CD4-positive, alpha-beta T cell treated with Interferon alpha-2 for 1 hour (primary cell): ENCODE results near the gene PLSCR3.

Experiments used
- DNase-seq, 2 donors: peaks; one replicate each; pipeline ENCODE4 v3.0.0-alpha.2; 2020 to 2022

Gene PLSCR3

DNA sequence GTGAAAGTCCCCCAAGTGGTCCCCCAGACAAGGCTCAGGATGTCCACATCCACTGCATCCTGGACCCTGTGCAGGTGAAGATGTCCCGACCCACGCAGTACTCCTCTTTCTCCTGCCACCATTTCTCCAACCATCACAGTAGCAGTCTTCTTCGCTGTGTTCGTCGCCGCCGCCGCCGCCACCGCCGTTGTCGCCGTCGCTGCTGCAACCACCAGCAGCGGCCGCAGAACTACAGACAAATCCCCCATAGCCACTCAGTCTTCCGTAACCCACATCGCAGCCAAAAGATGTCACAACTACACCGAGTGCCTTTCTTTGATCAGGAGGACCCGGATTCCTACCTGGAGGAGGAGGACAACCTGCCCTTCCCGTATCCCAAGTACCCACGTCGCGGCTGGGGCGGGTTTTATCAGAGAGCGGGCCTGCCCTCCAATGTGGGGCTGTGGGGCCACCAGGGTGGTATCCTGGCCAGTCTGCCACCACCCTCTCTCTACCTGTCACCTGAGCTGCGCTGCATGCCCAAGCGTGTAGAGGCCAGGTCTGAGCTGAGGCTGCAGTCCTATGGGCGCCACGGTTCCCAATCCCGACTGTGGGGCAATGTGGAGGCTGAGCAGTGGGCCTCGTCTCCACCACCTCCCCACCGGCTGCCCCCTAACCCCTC, 32.0 kb upstream of the PLSCR3 start:
- DNase-seq: no peak

DNA sequence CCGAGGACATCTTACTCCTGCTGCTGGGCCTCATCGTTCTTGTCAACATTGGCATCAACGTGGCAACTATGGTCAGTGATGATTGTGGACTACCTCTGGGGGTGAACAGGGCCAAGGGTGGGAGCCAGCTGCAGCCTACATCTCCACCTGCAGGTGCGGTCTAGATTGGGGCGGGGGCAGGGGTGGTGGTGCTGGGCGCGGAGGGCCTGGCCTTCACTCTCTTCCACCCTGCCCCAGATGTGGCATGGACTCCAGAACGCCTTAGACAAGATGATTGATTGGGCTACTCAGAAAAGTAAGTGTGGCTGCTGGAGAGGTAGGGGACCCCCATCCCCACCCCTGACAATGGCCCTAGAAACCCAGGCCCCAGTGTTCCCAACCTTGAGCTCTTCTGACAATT, 31.4 kb upstream of the PLSCR3 start:
- no peak for DNase-seq

DNA sequence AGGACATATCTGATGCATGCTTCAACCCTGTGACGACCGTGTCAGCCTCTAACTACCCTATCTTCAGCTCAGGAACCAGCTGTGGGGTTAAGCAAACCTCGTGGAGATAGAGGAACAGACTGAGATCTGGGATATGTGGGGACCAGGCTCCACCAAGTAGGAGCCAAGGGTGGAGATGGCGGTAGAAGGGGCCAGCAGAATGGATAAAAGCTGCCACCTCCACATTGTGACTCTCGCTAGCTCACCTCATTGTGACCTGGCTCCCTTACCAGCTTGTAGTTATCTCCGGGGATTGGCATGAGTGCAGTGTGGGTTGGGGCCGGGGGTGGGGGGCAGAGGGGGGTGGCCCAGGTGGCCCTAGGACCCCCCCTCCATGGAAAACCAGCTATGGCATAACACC, 31.0 kb upstream of the PLSCR3 start, which contains the start of gene SPEM2:
SPEM2 (plus strand) TSS at position 301 of the 400 bp plus-strand sequence; CDS start at position 374, 73 bp downstream.
- DNase-seq: no peak

DNA sequence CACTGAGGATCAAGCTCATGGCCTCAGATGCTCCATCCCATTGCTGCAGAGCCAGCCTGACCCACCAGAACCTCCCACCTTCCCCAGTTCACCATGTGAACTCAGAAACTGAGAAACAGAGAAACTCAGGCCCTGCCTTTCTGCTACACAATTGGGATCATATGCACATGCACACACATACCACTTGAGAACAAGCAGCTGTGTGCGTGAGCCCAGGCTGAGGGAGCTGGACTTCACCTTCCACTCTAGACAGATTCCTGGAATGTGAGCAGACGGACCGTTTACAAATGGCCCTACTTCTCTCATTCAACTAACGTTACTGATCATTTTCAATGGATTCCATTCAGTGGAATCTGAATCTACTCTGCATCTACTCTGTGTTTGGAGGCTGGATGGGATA, 29.4 kb upstream of the PLSCR3 start:
- DNase-seq: no peak

DNA sequence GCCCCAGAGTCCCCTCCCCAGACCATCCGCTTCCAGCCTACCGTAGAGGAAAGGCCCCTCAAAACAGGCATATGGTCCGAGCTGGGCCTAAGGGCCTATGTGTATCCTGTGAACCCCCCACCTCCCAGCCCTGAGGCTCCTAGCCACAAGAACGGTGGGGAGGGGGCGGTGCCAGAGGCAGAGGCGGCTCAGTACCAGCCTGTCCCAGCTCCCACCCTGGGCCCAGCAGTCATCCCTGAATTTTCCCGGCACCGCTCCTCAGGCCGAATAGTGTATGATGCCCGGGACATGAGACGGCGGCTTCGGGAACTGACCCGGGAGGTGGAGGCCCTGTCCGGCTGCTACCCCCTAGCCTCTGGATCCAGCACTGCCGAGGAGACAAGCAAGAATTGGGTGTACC, 26.9 kb upstream of the PLSCR3 start:
- no peak for DNase-seq

DNA sequence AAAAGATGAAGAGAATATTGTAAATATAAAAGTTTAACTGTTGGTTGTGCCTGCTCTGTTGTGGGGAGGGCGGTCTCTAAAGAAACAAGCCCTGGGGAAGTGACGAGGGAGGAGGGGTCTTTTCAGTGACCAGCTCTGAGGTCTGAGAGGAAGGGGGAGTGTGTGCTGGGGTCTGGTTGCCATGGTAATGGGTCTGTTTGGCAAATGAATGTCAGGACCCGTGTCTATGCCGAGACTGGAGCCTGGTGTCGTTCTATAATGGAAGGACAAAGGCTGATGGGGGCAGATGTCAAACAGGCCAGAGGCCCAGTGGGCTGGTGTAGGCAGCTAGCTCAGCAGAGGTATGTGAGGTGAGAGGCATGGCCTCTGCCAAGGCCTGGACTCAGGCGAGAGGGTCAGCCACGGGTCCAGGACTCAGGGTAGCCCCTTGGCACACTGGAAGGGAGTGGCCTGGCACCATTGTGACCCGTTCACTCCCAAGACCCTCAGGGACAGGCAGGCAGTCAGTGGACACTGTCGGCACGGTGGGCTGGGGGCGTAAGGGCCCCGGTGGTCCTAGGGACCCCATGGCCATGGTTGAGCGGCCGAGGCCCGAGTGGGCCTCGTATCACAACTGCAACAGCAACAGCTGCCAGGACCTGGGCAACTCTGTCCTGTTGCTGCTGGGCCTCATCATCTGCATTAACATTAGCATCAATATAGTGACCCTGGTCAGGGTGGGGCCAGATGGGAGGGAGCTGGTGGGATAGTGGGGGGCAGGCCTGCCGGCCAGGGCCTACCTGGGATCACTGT, 25.7 kb upstream of the PLSCR3 start, which contains the start of gene SPEM1:
SPEM1 (plus strand) TSS at position 506 of the 792 bp plus-strand sequence; CDS start at position 567, 61 bp downstream.
- DNase-seq: no peak

DNA sequence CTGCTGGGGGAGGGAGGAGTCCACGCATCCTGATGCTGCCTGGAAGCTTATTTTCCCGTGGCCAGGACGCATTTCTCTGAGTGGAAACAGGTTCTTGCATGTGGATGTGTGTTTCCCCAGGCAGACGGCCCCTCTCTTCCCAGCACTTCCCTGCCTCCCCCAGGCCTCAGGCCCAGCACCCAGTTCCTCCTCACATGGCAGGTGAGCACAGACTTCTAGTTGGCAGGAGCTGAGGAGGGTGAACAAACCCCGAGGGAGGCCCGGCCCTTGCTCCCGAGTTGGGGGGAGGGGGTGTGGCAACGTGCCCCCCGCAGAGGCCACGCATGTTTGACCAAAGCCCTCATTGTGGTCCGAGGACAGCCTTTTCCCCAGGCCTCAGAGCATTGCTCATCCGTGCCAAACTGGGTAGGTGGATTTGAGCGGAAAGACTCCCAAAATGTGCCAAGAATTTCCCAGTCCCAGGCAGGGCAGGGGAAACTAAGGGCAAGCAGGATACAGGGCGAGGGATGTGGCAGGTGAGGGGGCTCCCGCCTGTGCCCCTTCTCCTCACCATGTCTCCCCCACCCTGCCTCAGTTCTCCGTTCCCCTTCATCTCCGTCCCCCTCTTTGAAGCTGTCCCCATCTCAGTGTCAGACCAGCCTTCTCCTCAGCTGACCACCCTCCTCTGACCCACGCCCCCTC, 24.3 kb upstream of the PLSCR3 start:
- DNase-seq: no peak

DNA sequence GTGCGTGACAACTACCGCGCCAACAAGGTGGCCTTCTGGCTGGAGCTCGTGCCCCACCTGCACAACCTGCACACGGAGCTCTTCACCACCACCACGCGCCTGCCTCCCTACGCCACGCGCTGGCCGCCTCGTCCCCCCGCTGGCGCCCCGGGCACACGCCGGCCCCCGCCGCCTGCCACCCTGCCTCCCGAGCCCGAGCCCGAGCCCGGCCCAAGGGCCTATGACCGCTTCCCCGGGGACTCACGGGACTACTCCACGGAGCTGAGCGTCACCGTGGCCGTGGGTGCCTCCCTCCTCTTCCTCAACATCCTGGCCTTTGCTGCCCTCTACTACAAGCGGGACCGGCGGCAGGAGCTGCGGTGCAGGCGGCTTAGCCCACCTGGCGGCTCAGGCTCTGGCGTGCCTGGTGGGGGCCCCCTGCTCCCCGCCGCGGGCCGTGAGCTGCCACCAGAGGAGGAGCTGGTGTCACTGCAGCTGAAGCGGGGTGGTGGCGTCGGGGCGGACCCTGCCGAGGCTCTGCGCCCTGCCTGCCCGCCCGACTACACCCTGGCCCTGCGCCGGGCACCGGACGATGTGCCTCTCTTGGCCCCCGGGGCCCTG, 22.8 kb upstream of the PLSCR3 start:
- no peak for DNase-seq

DNA sequence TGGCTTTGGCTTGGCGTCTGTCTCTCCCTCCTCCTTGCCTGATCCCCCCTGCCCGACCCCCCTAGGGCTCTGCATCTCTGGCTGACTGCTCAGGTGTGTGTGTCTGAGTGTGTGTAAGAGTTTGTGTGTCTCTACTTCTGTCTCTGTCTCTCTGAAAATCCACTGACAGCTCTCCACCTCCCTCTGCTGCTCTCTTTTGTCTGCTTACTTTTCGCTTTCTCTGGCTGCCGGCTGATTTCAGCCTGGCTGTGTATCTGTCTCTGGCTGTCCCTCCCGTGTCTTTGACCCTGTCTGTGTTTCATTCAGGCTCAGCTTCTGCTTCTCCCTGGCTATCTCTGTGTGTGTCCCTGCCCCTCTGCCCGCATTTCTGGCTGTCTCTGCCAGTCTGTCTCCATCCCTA, 22.0 kb upstream of the PLSCR3 start:
- no peak for DNase-seq

DNA sequence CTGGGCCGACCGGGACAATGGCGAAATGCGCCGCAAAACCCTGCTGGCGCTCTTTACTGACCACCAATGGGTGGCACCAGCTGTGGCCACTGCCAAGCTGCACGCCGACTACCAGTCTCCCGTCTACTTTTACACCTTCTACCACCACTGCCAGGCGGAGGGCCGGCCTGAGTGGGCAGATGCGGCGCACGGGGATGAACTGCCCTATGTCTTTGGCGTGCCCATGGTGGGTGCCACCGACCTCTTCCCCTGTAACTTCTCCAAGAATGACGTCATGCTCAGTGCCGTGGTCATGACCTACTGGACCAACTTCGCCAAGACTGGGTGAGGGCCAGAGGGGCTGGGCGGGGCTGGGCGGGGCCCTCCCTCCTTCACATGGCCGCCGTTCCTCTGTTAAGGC, 21.5 kb upstream of the PLSCR3 start:
- no peak for DNase-seq

DNA sequence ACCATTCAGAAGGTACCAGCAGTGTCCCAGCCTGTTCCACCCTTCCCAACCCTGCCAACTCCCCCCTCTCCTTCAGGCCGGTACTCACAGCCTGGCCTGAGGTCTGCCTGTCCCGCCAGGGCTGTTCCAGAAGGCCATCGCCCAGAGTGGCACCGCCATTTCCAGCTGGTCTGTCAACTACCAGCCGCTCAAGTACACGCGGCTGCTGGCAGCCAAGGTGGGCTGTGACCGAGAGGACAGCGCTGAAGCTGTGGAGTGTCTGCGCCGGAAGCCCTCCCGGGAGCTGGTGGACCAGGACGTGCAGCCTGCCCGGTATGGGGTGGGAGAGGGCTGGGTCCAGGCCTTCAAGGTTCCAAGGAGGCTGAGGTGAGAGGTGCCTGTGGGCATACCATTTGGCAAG, 20.5 kb upstream of the PLSCR3 start:
- DNase-seq: no peak

DNA sequence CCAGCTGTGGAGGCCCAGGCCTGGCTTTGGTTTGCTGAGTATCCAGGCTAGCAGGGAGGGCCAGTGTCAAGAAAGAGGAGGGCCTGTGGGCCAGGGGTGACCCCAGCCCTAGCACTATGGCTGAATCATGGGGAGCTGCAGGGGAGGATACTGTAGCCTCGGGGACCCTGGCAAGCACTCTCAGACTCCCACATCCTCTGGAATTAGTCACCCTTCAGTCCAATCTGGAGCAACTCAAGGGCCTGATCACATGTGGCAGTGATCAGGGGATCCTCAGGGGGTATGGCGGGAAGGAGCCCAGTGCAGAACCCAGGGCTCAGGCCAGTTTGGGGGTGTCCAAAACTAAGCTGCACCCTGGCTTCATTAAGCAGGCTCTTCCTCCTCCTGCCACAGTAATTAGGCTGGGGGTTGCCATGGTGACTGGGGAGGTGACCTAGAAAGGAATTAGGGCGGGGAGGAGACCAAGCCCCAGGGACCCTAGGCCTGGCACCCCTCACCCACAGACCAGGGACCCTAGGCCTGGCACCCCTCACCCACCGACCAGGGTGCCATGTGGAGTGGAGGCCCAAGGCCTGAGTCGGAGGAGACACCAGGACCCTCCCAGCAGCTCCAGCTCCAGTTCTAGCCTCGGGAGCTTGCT, 19.1 kb upstream of the PLSCR3 start:
- DNase-seq: no peak

DNA sequence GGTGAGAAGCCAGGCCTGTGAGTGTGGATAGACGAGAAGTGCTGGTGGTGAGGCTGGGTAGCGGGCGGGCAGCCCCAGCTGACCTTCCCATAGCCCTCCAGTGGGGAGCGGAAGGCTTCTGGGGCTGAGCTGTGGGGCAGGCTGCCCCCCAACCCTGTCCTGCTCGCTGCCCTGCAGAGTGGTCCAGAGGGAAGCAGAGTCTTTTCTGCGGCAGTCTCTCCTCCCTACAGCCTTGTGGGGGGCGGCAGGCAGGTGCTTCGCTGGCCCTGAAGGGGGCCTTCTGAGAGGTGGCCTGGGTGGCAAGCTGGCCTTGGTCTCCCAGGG, 17.1 kb upstream of the PLSCR3 start:
- no peak for DNase-seq

DNA sequence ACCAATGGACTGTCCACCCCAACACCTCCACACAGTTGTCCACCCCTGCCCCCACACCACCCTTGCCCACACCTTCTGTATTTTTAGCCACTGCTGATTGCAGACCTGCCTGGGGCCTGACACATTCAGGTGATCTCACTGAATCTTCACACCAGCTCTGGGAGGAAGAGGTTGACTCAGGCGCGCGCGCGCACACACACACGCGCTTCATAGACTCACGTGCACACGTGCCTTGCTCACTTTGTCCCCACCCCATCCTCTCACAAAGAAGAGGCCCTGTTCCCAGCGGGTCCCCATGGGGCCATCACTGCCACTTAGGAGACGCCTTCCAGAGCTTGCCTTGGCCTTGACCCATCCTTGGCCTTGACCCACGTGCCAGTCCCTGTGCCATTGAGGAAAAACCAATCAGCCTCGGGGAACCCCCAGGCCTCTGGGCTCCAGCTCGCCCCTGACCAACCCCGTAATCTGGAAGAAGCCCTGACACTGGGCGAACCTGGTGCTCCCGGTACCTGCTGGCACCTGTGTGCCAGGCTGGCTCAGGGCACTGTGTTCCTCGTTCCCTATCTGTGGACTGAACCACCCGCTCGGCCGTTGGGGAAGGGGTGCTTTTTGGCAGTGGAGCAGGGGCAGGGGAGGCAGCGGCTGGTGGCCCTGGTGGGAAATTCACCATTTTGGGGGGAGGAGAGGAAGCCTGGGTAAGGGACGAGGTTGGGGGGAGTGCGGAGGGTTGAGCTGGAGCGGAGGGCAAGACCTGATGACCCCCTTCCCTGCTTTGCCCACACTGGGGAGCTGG, 16.5 kb upstream of the PLSCR3 start:
- no peak for DNase-seq

DNA sequence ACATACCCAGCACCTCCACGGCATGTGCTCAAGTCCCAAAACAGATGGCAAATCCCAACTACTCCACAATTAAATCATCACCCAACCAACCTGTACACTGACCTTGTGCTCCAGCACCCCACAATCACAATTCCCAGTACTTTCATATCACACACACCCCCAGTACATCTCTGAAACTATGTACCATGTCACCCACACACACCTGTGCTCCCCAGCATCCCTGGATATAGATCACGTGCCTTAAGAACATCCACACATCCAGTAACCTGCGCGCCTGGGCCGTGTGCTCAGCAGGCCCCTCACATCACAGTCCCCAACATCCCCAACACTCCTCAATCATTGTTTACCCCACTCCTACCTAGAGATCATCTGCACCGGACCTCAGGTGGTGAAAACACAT, 15.4 kb upstream of the PLSCR3 start:
- no peak for DNase-seq

DNA sequence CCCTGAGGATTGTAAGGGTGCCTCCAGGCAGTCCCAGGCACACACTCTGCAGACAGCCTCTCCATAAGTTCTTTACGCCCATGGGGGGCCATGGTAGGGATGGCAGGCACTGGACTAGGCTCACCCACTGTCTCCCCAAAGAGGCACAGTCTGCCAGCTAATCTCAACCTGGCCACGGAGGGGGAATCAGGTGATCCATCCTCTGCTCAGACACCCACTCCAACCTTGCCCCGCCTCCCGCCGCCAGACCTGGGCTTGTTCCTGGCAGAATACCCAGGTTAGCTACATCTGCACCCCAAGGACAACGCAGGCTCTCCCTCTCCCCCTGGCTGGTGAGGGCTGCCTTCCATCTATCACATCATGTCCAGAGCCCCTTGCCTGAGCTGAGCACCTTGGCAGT, 14.5 kb upstream of the PLSCR3 start:
- no peak for DNase-seq

DNA sequence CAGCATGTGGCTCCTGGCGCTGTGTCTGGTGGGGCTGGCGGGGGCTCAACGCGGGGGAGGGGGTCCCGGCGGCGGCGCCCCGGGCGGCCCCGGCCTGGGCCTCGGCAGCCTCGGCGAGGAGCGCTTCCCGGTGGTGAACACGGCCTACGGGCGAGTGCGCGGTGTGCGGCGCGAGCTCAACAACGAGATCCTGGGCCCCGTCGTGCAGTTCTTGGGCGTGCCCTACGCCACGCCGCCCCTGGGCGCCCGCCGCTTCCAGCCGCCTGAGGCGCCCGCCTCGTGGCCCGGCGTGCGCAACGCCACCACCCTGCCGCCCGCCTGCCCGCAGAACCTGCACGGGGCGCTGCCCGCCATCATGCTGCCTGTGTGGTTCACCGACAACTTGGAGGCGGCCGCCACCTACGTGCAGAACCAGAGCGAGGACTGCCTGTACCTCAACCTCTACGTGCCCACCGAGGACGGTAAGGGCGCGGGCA, 14.0 kb upstream of the PLSCR3 start:
- DNase-seq: peak; percentile 34 to 53

DNA sequence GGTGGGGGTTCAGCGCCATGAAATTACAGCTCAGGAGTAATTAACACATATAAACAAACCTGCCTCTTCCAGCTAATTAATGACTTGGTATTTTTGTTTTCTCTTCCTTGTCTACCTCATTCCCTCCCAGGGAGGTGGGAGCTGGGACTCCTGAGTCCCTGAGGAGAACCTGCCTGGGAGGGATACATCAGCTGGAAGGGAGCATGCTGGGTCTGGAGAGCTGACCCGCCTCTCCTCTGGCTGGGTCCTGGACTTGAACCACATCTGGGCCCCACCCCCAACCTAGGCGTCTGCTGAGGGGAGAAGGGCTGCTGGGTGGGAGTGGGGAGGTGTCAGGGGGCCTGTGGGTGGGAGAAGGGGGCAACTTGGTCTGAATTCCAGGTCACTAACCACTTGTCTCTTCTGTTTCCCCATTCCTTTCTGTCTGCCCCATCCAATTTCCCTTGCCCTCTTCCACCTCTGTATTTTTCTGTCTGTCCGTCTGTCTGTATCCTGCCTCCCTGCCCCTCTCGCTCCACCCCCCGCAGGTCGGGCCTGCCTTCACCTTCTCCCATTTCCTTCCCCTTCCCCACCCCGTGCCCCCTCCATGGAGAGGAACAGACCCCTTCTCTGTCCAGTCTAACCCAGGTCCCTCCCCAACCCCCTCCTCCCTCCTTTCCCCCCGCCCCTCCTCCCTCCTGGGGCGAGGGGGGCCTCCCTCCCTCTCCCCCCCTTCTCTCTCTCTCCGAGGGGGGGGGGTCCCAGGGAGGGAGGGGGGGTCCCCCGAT, 13.3 kb upstream of the PLSCR3 start, which contains the start of gene NLGN2:
NLGN2 (plus strand) TSS at position 361 of the 767 bp plus-strand sequence. CDS start 411 bp downstream, outside the sequence.
- DNase-seq: no peak

DNA sequence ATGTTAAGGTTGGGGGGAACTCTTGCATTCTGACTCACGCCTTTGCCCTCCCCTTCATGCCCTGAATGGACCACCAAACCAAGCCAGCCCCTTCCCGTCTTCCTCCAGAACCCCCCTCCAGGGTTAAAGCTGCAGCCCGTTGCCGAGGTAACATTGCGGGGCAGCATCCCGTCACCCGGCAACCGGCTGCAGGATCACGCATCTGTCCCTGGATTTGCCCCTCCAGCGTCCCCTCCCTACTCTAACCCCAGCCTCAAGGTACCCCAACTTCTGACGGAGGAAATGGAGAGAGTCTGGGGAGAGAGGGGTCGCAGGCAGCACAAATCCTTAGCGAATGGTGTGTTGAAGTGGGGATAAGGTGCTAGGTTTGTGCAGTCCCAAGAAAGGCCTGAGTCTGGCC, 12.8 kb upstream of the PLSCR3 start:
- DNase-seq: no peak

DNA sequence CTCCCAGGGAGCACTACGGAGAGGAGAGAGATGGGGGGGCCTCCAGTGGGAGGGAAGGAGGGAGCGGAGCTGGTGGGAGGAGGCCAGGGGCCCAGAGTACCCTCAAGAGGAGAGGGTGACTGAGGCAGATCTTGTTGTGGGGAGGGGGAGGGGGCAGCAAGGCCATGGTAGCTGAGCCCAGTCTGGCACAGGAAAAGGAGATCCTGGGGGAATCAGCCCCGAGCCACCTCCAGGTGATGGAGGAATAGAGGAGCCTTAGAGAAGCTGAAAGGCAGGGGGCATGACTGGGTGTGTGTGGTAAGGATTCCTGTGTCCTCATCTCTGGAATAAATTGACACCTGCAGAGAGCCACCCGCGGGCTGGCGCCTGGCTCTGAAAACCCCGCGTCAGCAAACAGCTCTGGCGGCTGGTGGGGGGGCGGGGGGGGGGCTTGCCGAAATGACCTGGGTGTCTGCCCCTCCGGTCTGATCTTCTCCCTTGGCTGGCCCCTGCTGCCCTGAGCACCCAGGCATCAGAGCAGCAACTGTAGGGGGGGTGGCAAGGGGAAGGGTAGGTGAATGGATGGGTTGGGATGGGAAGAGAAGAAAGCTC, 12.0 kb upstream of the PLSCR3 start:
- no peak for DNase-seq
